Ovary (tissue), 3 donors: ENCODE measurements around the gene NELFCD.

Experiments used
- EP300 ChIP-seq: sonication (generic); formaldehyde crosslinking; IDR thresholded peaks from one replicate; pipeline ENCODE4 v1.6.1; 2017; ENCODE audit warnings: antibody characterized with exemption
- POLR2A ChIP-seq: fragments of 450-650 bp; IDR thresholded peaks from one replicate; pipeline ENCODE4 v1.6.1; 2017; ENCODE audit warnings: antibody characterized with exemption, mild to moderate bottlenecking, moderate library complexity
- TF ChIP-seq, protein P1 (sequence below), 3 donors: fragments of 450-650 bp in 2 of 3; fragments of 200-600 bp in 1 of 3; IDR thresholded peaks; one replicate each; pipeline versions ENCODE4 v1.5.1 to v1.8.0; 2016 to 2022; ENCODE audit warnings: antibody characterized with exemption in 3 of 3, mild to moderate bottlenecking in 1 of 3
- donor health status: DM: no; HTN: no; CAD: no.

DNA sequence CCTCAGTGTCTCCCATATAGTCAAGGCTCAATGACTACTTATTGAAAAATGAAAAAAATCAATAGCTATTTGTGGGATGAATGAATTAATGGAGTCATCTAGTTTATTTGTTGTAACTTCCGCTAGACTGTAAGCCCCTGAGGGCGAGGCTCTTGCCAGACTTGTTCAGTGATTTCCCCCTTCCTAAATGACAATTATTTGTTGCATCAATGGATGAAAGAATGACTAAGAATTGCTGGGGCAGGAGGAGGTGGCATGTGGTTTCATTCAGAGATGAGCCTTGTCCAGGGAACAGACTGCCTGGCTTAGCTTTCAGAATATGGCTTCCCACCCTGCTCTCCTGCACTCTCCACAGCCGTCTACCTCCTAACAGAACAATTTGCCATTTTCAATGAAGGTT, 62.6 kb downstream of the NELFCD start:
- TF ChIP-seq, protein P1, sequence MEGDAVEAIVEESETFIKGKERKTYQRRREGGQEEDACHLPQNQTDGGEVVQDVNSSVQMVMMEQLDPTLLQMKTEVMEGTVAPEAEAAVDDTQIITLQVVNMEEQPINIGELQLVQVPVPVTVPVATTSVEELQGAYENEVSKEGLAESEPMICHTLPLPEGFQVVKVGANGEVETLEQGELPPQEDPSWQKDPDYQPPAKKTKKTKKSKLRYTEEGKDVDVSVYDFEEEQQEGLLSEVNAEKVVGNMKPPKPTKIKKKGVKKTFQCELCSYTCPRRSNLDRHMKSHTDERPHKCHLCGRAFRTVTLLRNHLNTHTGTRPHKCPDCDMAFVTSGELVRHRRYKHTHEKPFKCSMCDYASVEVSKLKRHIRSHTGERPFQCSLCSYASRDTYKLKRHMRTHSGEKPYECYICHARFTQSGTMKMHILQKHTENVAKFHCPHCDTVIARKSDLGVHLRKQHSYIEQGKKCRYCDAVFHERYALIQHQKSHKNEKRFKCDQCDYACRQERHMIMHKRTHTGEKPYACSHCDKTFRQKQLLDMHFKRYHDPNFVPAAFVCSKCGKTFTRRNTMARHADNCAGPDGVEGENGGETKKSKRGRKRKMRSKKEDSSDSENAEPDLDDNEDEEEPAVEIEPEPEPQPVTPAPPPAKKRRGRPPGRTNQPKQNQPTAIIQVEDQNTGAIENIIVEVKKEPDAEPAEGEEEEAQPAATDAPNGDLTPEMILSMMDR (IDR thresholded peaks at IDR 0.05), result no peak
- TF ChIP-seq POLR2A (no peak), EP300 (no peak)
